NT2/D1 (cell line): ENCODE measurements around the gene ITGBL1.

ENCODE experiments used
- DNase-seq: peaks from one replicate; pipeline ENCODE4 v3.0.0-alpha.2; 2011; ENCODE audit warnings: low read depth, low spot score
- H3K27me3 ChIP-seq: 2 replicates; pipeline ENCODE4 v1.6.0; 2011; ENCODE audit warnings: mild to moderate bottlenecking; ENCODE audit not compliant: insufficient read length, insufficient read depth
- H3K36me3 ChIP-seq: 2 replicates; pipeline ENCODE4 v1.6.1; 2011; ENCODE audit warnings: mild to moderate bottlenecking, low read length, mixed read lengths; ENCODE audit not compliant: insufficient read depth, insufficient read length
- H3K4me1 ChIP-seq: 2 replicates; pipeline ENCODE4 v1.5.1; 2011; ENCODE audit not compliant: insufficient read depth, insufficient read length
- H3K4me3 ChIP-seq: 2 replicates; pipeline ENCODE4 v1.5.1; 2011; ENCODE audit warnings: low read depth; ENCODE audit not compliant: insufficient read length
- H3K9ac ChIP-seq: 2 replicates; pipeline ENCODE4 v1.6.0; 2011; ENCODE audit warnings: low read depth; ENCODE audit not compliant: insufficient read length
- H3K9me3 ChIP-seq: 2 replicates; pipeline ENCODE4 v1.5.1; 2011; ENCODE audit warnings: mild to moderate bottlenecking, low read length; ENCODE audit not compliant: insufficient read depth
- SUZ12 ChIP-seq: IDR thresholded peaks from 2 replicates; pipeline ENCODE4 v1.6.1; 2011; ENCODE audit not compliant: insufficient read length, insufficient read depth; ENCODE audit errors: extremely low read depth
- YY1 ChIP-seq: IDR thresholded peaks from 2 replicates; pipeline ENCODE4 v1.6.1; 2011; ENCODE audit not compliant: insufficient read length, insufficient read depth
- ZNF274 ChIP-seq: IDR thresholded peaks from 2 replicates; pipeline ENCODE4 v1.6.1; 2011; ENCODE audit warnings: mild to moderate bottlenecking, low read depth, low read length

The ITGBL1 gene

DNA sequence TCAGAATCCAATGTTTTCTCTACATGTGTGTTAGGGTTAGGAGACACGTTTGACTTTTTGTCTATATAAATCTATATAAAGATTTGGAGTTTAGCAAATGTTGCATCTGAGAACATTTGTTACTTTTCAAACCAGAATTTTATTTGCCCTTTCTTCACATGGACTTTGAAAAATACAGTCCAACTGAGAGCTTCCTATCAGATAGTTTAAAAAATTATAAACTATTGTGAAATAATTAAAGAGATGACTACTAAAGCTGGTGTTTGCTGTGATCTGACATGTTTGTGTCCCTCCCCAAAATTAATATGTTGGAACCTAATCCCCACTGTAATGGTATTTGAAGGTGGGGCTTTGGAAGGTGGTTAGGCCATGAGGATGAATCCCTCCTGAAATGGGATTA is 297.1 kb downstream of the ITGBL1 start:
- no peaks in the 10 kb centered on the region for H3K9me3 ChIP-seq
- H3K4me3 ChIP-seq, result no peak overlapping the region
- no peaks in the 10 kb centered on the region for H3K36me3 ChIP-seq
- no peak overlapping the region for H3K9ac ChIP-seq
- no peak for DNase-seq
- H3K4me1 ChIP-seq, result no peaks in the 10 kb centered on the region
- H3K27me3 ChIP-seq, result no peaks in the 10 kb centered on the region
- TF ChIP-seq YY1, result no peak
- no peak for TF ChIP-seq ZNF274
- no peak for TF ChIP-seq SUZ12

DNA sequence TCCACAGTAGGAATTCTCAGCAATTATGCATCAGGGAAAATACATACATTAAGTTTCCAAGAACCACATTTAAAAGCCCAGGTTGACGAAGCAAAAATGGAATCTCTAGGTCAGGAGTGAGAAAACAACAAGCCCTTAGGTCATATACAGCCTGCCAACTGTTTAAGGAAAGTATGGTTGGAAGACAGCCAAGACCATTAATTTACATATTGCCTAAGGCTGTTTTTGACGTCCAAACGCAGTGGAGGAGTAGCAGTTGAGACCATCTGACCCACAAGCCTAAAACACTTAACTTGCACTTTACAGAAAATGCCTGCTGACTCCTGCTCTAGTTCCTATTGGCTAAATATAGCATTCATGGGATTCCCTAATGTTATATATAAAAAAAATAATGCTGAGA is 299.0 kb downstream of the ITGBL1 start:
- Histone ChIP-seq H3K9ac (no peak overlapping the region), H3K9me3 (no peaks in the 10 kb centered on the region), H3K36me3 (no peaks in the 10 kb centered on the region), H3K27me3 (no peaks in the 10 kb centered on the region), H3K4me1 (no peaks in the 10 kb centered on the region), H3K4me3 (no peak overlapping the region)
- no peak for TF ChIP-seq ZNF274
- TF ChIP-seq SUZ12, result no peak
- TF ChIP-seq YY1, result no peak
- peak; percentile 35 for DNase-seq

DNA sequence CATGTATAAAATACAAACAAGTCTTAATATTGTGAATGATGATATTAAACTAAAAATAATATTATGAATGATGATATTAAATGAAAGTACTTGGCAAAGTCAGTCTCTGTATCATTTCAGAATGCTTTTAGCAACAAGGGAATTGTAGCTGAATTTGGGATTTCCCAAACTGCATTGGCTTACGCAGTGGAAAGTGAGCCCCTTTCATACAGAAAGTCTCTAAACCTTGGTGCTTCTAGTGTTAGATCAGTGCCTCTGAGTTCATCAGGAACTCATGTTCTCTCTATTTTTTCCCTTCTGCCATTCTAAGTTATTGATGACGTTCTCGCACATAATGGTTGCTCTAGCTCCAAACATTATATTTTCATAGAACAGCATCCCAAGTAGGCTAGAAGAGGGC is 300.0 kb downstream of the ITGBL1 start:
- Histone ChIP-seq H3K4me3 (no peak overlapping the region), H3K9me3 (no peaks in the 10 kb centered on the region), H3K27me3 (no peaks in the 10 kb centered on the region), H3K36me3 (no peaks in the 10 kb centered on the region), H3K9ac (no peak overlapping the region), H3K4me1 (no peaks in the 10 kb centered on the region)
- no peak for TF ChIP-seq YY1
- TF ChIP-seq SUZ12, result no peak
- no peak for TF ChIP-seq ZNF274
- no peak for DNase-seq

DNA sequence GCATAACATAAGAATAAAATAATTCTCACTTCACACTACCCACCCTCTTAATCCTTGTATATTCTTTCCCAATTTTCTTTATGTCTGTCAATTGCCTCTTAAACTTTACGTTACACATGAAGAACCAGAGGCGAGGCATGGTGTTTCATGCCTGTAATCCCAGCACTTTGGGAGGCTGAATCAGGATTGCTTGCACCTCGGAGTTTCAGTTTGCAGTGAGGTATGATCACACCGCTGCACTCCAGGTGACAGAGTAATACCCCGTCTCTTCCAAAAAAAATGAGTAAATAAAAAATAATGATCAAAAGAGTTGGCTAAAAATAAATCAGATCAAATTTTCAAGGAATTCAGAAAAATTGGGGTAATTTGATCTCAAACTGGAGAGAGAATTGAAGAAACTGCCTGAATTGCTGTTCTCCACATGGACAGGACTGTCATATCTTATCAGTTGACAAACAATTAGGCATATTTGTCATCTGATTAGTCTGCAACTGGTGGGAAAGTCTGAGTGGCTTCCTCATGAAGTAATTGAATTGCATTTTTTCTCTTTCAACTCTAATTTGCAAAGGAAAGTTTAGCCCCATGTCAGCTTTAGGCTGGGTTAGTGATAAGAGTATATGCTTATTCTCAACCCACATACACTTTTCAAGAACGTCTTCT is 302.9 kb downstream of the ITGBL1 start:
- H3K36me3 ChIP-seq, result no peaks in the 10 kb centered on the region
- no peaks in the 10 kb centered on the region for H3K4me1 ChIP-seq
- no peak for DNase-seq
- H3K9ac ChIP-seq, result no peak overlapping the region
- no peaks in the 10 kb centered on the region for H3K9me3 ChIP-seq
- H3K27me3 ChIP-seq, result no peaks in the 10 kb centered on the region
- TF ChIP-seq ZNF274, result no peak
- TF ChIP-seq SUZ12, result no peak
- TF ChIP-seq YY1, result no peak
- H3K4me3 ChIP-seq, result no peak overlapping the region

DNA sequence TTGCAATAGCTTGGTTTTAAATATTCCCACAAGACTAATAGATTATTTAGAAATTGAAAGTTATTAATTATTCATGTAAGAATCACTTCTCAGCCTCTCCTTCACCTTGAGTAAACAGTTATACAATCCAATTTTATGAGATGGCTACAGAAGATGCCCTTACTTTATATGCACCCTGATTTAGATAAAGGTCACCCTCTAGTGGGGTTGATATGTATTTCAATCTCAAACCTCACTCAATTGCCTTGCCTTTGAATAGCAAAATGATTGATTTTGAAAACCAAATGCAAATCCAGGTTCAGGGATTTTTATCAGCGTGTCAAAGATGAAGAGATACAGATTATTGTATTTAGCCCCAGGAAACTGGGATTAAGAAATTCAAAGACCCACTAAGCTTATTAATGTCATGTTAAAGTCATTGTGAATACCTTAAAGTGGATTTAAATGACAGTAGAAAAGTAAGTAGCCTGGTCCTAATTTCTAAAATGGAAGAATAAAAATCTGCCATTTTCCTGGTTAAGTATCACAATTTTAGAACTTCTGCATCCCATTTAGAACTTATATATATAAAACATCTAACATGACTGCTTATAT is 305.1 kb downstream of the ITGBL1 start:
- Histone ChIP-seq H3K27me3 (no peaks in the 10 kb centered on the region), H3K9me3 (no peaks in the 10 kb centered on the region), H3K9ac (no peak overlapping the region), H3K36me3 (no peaks in the 10 kb centered on the region), H3K4me1 (no peaks in the 10 kb centered on the region), H3K4me3 (no peak overlapping the region)
- peak; percentile 6 for DNase-seq
- TF ChIP-seq SUZ12, result no peak
- no peak for TF ChIP-seq YY1
- TF ChIP-seq ZNF274, result no peak

DNA sequence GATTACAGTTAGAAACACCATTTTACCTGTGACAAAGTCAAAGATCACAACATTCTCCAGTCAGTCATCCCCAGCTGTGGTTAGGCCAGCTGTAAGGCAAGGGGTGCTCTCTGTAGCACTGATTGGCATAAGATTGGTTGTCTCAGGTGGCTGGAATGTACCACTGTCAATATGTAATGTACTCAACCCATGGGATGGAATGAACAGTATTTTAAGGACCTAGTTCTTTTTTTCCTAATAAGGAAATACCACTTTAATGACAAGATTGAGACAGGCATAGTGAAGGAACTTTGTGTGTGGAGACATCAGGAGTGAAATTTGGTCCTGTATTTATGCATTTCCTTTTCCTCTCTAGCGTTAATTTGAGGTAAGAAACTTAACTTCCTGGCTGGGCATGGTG is 310.7 kb downstream of the ITGBL1 start:
- H3K27me3 ChIP-seq, result no peaks in the 10 kb centered on the region
- no peaks in the 10 kb centered on the region for H3K9me3 ChIP-seq
- no peaks in the 10 kb centered on the region for H3K4me1 ChIP-seq
- no peaks in the 10 kb centered on the region for H3K36me3 ChIP-seq
- H3K9ac ChIP-seq, result no peak overlapping the region
- no peak overlapping the region for H3K4me3 ChIP-seq
- no peak for DNase-seq
- TF ChIP-seq ZNF274, result no peak
- TF ChIP-seq SUZ12, result no peak
- TF ChIP-seq YY1, result no peak
